NCI-H2171 (cell line): ENCODE data around the gene DEK.
A peak's percentile ranks its signal among the peaks of the same experiment; 100 is the strongest.
"Not testable (repeated sequence)": the region's sequence is repeated elsewhere in the genome, so short reads cannot be mapped to it uniquely, and the experiment has no call there.

Experiments
- DNase-seq: peaks from one replicate; lab custom pipeline; 2025; lab: John Stamatoyannopoulos, UW

The DEK gene

DNA sequence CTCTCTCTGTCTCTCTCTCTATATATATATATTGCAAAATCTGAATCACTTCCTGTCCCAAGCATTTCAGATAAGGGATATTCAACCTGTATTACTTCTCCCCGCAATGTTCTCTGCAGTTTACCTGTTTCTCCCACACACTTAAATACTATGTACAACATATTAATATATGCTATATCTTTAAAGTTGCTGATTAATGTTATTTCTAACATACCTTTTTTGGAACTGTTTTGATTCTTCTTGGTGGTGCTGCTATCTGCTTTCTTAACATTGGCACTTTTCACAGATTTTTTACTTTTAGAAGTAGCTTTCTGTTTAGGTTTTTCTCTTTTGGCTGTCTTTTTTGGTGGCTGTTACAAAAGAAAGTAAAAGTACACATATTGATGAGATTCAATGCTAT is 27.2 kb downstream of the DEK start:
- DNase-seq: no peak

DNA sequence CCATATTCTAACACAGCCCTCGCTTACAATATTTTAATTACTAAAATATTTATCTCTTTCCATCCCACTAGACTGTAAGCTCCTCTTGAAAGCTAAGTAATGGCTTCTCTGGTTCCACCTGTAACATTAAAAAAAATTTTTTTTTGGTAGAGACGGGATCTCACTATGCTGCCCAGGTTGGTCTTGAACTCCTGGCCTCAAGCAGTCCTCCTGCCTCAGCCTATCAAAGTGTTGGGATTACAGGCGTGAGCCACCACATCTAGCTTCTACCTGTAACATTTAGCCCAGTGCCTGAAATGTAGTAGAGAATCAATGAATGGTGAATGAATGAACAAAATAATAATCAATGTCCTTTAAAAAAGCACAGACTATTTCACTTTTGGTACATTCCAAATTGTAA is 28.8 kb downstream of the DEK start:
- DNase-seq: no peak

DNA sequence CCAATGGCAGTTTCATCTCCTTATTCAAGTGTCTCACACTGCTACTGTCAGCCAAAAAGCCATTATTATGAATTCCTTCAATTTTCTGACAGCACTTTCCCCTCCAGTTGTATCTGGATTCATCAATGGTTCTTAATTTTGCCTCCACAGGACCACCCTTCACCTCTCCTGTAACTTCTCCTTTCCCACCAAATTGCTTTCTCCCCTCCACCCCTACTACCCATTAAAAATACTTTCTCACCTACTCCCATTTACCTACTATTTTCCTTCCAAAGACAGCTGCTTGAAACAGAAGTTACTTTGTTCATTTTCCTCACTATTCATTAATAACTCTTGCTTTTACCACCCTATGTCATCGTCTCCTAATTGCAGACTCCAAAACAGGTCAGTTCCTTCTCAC is 29.8 kb downstream of the DEK start:
- no peak for DNase-seq

DNA sequence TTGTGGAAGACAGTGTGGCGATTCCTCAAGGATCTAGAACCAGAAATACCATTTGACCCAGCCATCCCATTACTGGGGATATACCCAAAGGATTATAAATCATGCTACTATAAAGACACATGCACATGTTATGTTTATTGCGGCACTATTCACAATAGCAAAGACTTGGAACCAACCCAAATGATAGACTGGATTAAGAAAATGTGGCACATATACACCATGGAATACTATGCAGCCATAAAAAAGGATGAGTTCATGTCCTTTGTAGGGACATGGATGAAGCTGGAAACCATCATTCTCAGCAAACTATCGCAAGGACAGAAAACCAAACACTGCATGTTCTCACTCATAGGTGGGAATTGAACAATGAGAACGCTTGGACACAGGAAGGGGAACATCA is 30.6 kb downstream of the DEK start:
- DNase-seq: not testable (repeated sequence)

DNA sequence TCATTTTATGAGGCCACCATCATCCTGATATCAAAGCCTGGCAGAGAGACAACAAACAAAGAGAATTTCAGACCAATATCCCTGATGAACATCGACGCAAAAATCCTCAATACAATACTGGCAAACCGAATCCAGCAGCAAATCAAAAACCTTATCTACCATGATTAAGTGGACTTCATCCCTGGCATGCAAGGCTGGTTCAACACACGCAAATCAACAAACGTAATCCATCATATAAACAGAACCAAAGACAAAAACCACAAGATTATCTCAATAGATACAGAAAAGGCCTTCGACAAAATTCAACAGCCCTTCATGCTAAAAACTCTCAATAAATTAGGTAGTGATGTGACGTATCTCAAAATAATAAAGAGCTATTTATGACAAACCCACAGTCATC is 32.5 kb downstream of the DEK start:
- not testable (repeated sequence) for DNase-seq

DNA sequence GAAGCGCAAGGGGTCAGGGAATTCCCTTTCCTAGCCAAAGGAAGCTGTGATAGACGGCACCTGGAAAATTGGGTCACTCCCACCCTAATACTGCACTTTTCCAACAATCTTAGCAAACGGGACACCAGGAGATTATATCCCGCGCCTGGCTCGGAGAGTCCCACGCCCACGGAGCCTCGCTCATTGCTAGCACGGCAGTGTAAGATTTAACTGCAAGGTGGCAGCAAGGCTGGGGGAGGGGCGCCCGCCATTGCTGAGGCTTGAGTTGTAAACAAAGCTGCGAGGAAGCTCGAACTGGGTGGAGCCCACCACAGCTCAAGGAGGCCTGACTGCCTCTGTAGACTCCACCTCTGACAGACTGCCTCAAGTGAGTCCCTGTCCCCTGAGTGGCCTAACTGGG is 35.7 kb downstream of the DEK start:
- DNase-seq: not testable (repeated sequence)

DNA sequence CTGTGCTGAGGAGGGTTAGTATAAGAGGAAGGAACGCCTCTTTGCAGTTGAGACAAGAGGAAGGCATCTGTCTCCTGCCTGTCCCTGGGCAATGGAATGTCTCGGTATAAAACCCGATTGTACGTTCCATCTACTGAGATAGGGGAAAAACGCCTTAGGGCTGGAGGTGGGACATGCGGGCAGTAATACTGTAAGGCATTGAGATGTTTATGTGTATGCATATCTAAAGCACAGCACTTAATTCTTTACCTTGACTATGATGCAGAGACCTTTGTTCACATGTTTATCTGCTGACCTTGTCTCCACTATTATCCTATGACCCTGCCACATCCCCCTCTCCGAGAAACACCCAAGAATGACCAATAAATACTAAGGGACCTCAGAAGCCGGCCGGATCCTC is 37.2 kb downstream of the DEK start:
- not testable (repeated sequence) for DNase-seq

DNA sequence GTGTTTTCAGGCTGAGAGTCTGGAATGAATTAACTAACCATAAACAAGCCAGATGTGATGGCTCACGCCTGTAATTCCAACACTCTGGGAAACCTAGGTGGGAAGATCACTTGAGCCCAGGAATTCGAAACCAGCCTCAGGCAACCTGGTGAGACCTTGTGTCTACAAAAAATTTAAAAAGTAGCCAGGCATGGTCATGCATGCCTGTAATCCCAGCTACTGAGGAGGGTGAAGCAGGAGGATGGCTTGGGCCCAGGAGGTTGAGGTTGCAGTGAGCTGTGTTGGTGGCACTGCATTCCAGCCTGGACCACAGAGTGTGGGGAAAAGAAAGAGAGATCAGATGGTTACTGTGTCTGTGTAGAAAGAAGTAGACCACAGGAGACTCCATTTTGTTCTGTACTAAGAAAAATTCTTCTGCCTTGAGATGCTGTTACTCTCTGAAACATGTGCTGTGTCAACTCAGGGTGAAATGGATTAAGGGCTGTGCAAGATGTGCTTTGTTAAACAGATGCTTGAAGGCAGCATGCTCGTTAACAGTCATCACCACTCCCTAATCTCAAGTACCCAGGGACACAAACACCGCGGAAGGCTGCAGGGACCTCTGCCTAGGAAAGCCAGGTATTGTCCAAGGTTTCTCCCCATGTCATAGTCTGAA is 37.8 kb downstream of the DEK start:
- not testable (repeated sequence) for DNase-seq

DNA sequence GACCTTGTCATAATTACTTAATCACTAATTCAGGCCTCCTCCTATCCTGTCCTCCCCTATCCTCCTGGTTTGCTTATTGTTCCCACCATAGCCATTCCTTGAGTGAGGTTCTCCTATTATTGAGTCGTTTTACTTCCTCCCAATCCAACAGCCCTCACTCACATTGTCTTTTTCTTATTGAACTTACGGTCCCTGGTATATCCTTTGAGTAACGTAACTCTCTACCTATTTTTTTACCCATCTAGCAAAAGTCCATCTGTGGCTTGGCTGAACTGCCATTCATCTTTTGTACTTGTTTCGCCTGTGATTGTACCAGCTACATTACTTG is 43.1 kb downstream of the DEK start:
- no peak for DNase-seq

DNA sequence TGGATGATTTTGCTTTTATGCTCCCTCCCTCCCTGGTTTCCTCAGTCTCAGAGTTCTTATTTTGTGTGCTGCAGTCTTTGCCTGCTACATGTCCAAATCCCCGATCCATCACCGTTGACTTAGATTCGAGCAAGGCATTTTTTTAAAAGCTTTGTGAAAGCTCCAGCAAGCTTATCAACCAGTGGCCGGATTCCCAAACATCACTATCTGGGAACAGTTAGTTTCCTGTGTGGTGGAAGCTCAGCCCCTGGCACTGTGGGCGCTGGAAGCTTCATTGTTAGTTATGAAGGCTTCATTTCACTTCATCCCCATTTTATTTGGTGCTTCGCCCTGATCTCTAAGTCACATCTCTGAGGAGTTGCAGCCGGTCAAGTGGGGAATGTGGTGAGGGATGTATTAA is 44.7 kb downstream of the DEK start:
- no peak for DNase-seq

DNA sequence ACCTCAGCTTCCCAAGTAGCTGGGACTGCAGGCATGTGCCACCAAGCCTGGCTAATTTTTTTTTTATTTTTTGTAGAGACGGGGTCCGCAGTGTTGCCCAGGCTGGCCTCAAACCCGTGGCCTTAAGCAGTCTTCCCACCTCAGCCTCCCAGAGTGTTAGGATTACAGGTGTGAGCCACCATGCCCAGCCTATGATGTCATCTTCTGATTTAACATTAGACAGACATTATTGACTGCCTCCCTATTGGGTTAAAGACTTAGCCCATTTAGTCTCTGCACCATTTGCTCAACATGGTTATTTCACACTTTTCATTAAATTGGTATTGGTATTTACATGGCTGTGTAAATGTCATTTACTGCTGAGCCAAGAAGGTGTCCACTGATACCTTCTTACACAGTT is 46.1 kb downstream of the DEK start:
- DNase-seq: no peak

DNA sequence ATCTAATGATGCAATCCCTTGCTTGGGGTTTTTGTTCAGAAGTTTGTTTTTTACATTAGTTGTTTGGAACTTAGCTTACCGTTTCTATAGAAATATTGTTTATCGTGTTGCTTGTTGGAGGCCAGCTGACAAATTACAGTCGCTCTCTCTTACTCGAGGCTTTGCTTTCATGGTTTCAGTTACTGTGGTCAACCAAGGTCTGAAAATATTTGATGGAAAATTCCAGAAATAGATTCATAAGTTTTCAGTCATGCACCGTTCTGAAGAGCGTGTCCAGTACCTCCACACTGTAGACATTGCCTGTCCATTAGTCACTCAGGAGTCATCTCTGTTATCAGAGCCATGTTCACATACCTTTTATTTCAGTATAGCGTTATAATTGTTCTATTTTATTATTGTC is 47.9 kb downstream of the DEK start:
- no peak for DNase-seq

DNA sequence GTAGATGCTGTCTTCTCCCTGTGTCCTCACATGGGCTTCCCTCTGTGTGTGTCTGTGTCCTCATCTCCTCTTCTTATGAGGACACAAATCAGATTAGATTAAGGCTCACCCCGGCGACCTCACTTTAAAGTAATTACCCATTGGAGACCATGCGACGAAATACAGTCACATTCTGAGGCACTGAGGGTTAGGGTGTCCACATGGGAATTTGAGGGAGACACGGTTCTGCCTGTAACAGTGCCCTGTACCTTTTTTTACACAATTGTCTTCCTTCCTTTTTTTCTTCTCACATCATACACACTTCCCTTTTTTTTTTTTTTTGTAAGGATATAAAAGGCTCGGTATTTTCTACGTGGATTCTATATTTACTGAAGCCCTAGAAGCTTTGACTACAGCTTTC is 48.9 kb downstream of the DEK start:
- DNase-seq: no peak

DNA sequence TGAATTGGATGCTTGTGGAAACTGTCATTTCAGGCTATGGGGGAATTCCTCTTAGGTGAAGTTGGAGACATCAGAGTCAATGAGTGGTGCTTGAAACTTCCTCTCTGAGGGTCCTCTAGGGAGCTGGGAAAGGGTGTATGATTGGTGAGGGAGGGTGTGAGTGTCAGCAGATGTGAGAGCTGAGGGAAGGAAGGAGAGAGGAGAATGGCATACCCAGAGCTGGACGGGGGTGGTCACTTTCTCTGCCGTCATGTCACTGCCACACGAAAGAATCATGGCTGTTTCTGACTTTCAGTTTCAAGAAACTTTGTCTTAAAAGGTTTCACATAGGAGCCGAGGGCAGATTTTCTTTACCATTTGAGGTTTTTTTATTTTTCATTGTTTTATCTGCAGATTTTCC is 50.3 kb downstream of the DEK start:
- DNase-seq: no peak

DNA sequence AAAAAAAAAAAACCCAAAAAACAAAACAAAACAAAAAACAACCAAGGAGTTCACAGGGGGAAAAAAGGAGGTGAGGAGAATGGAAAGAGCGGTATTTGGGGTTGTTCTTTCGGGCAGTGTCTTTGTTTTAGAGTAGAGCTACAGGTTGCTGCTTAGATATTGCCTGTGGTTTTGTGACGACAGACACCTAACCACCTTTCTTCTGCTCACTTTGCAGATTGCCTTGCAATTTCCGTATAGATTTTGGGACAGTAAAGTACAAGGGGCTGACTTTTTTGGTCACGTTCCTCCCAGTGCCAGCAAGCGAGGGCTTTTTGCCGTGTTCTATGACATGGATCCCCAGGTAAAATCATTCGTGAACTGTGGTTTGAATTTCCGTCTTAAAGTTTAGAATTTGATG is 50.9 kb downstream of the DEK start:
- no peak for DNase-seq

DNA sequence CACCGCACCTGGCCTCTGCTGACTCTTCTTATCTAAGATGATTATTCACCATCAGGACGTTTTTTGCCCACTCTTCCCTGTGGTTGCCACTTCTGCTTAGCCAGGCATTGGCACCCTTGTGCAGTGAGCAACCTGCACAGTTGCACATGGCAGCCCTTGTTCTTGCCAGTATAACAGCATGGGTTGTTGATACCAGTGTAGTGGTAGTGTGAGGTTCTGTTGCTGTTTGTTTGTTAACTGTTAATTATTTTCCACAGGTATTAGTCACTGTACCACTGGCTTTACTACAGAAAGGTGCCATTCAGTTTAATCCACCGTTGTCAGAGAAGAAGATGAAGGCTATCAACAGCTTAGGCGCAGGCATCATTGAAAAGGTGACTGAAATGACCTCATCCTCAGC is 52.1 kb downstream of the DEK start:
- no peak for DNase-seq

DNA sequence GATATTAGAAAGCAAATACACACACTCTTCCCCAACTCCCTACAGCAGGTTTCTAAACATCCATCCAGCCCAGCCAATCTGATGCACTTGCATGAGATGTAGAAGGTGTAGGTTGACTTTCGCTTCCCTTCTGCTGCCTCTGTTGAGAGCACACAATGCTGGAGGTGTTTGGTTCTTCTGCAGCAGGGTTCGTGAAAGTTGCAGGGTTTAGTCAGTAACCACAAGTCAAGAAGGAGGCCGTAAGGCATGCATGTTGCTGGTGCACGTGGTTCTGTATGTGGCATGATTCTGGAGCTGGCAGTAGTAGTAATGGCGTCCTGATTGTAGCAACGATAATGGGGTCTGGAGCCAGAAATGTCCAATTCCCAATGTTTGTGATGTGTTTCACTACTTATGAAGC is 53.0 kb downstream of the DEK start:
- no peak for DNase-seq

DNA sequence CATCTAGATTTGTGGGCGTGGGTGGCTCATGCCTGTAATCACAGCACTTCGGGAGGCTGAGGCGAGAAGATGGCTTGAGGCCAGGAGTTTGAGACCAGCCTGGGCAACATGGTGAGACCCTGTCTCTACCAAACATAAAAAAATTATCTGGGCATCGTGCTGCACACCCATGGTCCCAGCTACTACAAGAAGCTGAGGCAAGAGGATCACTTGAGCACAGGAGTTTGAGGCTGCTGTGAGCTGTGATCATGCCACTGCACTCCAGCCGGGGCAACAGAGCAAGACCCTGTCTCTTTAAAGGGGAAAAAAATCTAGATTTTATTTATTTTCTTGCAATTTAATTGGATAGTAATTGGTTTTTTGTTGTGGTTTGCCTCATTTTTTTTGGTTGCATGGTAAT is 53.6 kb downstream of the DEK start:
- no peak for DNase-seq

DNA sequence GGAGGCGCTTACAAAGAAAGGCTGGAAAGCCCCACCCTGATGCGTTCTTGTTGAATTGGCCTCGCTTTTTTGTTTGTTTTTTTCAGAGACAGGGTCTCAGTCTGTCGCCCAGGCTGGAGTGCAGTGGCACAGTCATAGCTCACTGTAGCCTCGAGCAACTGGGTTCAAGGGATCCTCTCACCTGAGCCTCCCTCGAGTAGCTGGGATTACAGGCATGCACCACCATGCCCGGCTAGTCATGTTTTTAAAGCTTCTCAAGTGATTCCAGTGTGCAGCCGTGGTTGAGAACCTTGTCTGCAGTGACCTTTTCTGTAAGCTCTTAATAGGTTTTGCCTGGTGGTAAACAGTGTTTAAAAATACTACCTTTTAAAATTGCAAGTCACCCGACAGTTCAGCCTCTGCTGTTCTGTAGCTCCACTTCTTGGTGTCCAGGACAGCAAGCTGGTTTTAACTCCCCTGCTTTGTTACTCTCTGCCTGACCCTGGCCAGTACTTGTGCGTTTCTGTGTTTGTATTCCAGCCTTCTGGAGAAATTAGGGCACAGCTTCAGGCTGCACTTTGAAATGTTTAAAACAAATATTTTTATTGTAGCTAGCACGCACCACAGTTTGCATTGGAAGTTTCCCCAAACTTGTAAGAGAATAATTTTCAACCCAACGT is 54.7 kb downstream of the DEK start:
- no peak for DNase-seq

DNA sequence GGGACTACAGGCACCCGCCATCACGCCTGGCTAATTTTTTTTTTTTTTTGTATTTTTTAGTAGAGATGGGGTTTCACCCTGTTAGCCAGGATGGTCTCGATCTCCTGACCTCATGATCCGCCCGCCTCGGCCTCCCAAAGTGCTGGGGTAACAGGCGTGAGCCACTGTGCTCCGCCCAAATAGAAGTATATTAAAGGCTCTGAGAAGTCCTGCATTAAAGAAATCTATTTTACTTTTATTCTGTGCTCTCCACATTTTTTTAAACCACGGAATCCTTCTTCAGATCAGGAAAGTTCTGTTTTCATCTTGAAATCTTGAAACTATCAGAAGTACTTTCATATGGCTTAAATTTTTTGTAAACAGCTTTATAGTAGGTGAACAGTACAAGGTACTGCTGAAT is 55.6 kb downstream of the DEK start:
- not testable (repeated sequence) for DNase-seq

DNA sequence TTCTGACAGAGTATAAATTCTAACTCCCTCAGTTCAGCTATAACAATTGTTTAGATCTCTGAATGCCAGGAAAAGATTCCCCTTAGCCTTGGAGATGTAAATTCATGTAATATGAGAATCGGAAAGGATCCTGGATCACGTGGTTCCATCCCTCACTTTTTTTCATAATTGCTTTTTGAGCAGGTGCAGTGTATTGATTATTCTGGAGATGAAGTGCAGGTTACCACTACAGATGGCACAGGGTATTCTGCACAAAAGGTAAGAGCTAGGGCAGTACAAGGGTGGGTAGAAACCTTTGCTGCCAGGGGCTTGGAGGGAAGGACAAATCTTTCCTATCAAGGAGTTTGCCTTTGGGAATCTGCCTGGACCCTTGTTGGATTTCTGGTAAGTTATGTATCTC is 56.4 kb downstream of the DEK start:
- DNase-seq: peak; percentile 92

DNA sequence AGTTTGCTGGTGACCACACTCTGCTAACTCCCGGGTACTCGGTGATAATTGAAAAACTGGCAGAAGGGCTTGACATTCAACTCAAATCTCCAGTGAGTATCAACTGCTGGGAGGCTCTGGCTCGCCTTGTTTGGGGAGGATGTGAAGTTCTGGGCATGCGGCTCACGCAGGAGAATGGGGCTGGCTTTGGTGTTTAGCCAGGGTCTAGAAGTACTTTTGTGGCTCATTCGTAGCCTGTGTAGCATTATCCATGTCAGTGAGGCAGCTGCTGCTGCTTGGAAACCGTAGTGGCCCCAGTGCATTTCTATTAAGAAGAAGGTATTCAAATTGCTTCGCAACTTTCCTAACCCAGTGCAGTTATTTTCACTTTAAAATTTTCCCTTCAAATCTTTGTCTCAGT is 56.9 kb downstream of the DEK start:
- DNase-seq: peak; percentile 18

DNA sequence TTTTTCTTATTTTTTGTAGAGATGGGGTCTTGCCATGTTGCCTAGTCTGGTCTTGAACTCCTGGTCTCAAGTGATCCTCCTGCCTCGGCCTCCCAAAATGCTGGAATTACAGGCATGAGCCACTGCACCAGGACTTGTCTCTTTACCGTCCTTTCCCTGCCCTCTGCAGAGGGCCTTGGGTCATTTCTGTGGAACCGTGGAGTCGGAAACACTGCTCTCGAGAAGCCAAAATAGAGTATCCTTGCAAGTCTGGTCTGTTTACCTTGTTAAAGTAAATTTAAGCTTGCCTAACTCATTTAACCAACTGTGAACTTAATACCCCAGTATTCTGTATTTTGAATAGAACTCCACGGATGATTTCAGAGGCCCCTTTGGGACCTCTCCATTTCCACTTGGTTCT is 57.7 kb downstream of the DEK start:
- DNase-seq: no peak

DNA sequence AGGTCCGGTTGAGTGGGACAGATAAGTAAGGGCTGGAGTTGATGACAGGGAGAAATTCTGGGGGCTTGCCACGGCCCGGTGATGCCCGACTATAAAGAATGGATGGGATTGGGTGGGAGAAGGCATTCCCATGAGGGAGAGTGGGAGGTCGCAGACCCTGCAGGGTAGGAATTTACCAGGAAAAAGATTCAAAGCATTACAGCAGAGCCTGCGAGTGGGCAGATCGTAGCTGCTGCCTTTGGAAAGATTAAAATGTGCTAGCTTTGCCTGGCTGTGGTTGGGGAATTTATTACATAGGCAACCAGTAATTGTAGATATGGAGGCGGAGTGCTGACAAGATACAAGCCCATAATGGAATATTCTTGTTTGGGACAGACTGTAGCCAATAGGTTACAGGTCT is 59.6 kb downstream of the DEK start:
- DNase-seq: no peak
